ENCODE results near the gene ZKSCAN8.
A peak's percentile ranks its signal among the peaks of the same experiment; 100 is the strongest.

Gene ZKSCAN8

GRCh38 chr6:28124350-28124970 lies 17.2 kb upstream of the ZKSCAN8 start, which contains the start of gene ZSCAN16:
Gene ZSCAN16, plus strand, starts transcription at chr6:28124609. Its CDS starts 835 bp downstream, at chr6:28125444.
- peak within 1 kb of the TSS; percentile 64 to 67 for H3K4me3 ChIP-seq (ENCODE audit: low read depth in 1 of 2, low read length in 1 of 2)
- H3K27ac ChIP-seq: peak within 1 kb of the TSS; percentile 81
- H3K4me1 ChIP-seq (ENCODE audit: control insufficient read depth in 1 of 2, insufficient read depth in 1 of 2, low read depth in 1 of 2, low read length in 1 of 2): peaks cover 15 to 16% of the 10 kb centered on the region in 2 experiments
- H3K27me3 ChIP-seq: no peaks in the 10 kb centered on the region
- no peak for TF ChIP-seq CTCF (IDR thresholded peaks at IDR 0.05)
- H3K36me3 ChIP-seq: peaks cover 39% of the 10 kb centered on the region
- H3K9me3 ChIP-seq: no peaks in the 10 kb centered on the region

- Histone ChIP-seq H3K4me1 (ENCODE audit: control insufficient read depth in 1 of 2, insufficient read depth in 1 of 2, low read depth in 1 of 2, low read length in 1 of 2) (peaks cover 15 to 16% of the 10 kb centered on the region in 2 experiments), H3K4me3 (ENCODE audit: low read depth in 1 of 2, low read length in 1 of 2) (peak overlapping the region; percentile 64 to 67), H3K27ac (peak overlapping the region; percentile 81), H3K9me3 (no peaks in the 10 kb centered on the region), H3K27me3 (no peaks in the 10 kb centered on the region), H3K36me3 (peaks cover 43% of the 10 kb centered on the region)
- no peak for TF ChIP-seq CTCF (IDR thresholded peaks at IDR 0.05)
Observed at GRCh38 chr6:28124971-28125353, 16.7 kb upstream of the ZKSCAN8 start.

GRCh38 chr6:28125401-28125800 lies 16.3 kb upstream of the ZKSCAN8 start:
- Histone ChIP-seq H3K9me3 (no peaks in the 10 kb centered on the region), H3K4me1 (ENCODE audit: control insufficient read depth in 1 of 2, insufficient read depth in 1 of 2, low read depth in 1 of 2, low read length in 1 of 2) (peaks cover 15 to 16% of the 10 kb centered on the region in 2 experiments), H3K36me3 (peaks cover 43% of the 10 kb centered on the region), H3K27me3 (no peaks in the 10 kb centered on the region), H3K4me3 (ENCODE audit: low read depth in 1 of 2, low read length in 1 of 2) (peak overlapping the region; percentile 64 to 67), H3K27ac (peak overlapping the region; percentile 81)
- no peak for TF ChIP-seq CTCF (IDR thresholded peaks at IDR 0.05)

GRCh38 chr6:28134015-28134414 lies 7.7 kb upstream of the ZKSCAN8 start:
- TF ChIP-seq CTCF (IDR thresholded peaks at IDR 0.05): no peak
- Histone ChIP-seq H3K27me3 (peaks cover 3% of the 10 kb centered on the region), H3K36me3 (peaks cover 17% of the 10 kb centered on the region), H3K4me3 (ENCODE audit: low read depth in 1 of 2, low read length in 1 of 2) (no peak overlapping the region), H3K9me3 (no peaks in the 10 kb centered on the region), H3K4me1 (ENCODE audit: control insufficient read depth in 1 of 2, insufficient read depth in 1 of 2, low read depth in 1 of 2, low read length in 1 of 2) (peaks cover 17 to 30% of the 10 kb centered on the region in 2 experiments), H3K27ac (no peak overlapping the region)

GRCh38 chr6:28134716-28135115 lies 7.0 kb upstream of the ZKSCAN8 start:
- peaks cover 3% of the 10 kb centered on the region for H3K27me3 ChIP-seq
- H3K4me3 ChIP-seq (ENCODE audit: low read depth in 1 of 2, low read length in 1 of 2): no peak overlapping the region
- no peak overlapping the region for H3K27ac ChIP-seq
- H3K36me3 ChIP-seq: peaks cover 11% of the 10 kb centered on the region
- H3K9me3 ChIP-seq: no peaks in the 10 kb centered on the region
- peaks cover 17 to 30% of the 10 kb centered on the region in 2 experiments for H3K4me1 ChIP-seq (ENCODE audit: control insufficient read depth in 1 of 2, insufficient read depth in 1 of 2, low read depth in 1 of 2, low read length in 1 of 2)
- TF ChIP-seq CTCF (IDR thresholded peaks at IDR 0.05): no peak

Data from neutrophil (primary cell).